Prostate gland (tissue), 1 donor: ENCODE measurements around the gene ITPKB.

Experiments
- POLR2A ChIP-seq: fragments of 450-650 bp; IDR thresholded peaks from one replicate; pipeline ENCODE4 v1.6.1; 2016; ENCODE audit warnings: antibody characterized with exemption, mild to moderate bottlenecking
- POLR2AphosphoS5 ChIP-seq: sonication (generic); formaldehyde crosslinking; IDR thresholded peaks from one replicate; pipeline ENCODE4 v1.6.1; 2017; ENCODE audit warnings: antibody characterized with exemption

GRCh38 chr1:226681652-226682493, 57.2 kb downstream of the ITPKB start:
- no peak for TF ChIP-seq POLR2AphosphoS5
- no peak for TF ChIP-seq POLR2A
